MCF 10A (cell line): ENCODE data around the gene CHEK2. TPM values are rescaled to one million over a fixed set of nuclear protein-coding genes. Genes with fewer than 3 reads are reported as not detected.

ENCODE experiments used
- BruUV-seq: library from RNA; stranded (reverse); fragments of 400-500 nt; replicated peaks from 2 replicates; lab custom pipeline; 2021; lab: Mats Ljungman, UMichigan
- CTCF ChIA-PET: fragments of 300-600 bp; sonication (Branson Sonifier 250); formaldehyde crosslinking; extraction: SDS; loops from one replicate; lab custom pipeline; 2021; ENCODE audit warnings: antibody characterized with exemption, inconsistent platforms; lab: Yijun Ruan, JAX
- POLR2A ChIA-PET: fragments of 300-600, 350-650 bp; sonication (Branson Sonifier 250); formaldehyde crosslinking; extraction: SDS; loops from one replicate; lab custom pipeline; 2020; ENCODE audit warnings: antibody characterized with exemption, inconsistent platforms; lab: Yijun Ruan, JAX
- DNase-seq: peaks from one replicate; pipeline ENCODE4 v3.0.0-alpha.2; 2018; ENCODE audit not compliant: unreplicated experiment
- H3K27ac Mint-ChIP-seq: one replicate; pipeline ENCODE4 v1.8.0; 2022; ENCODE audit warnings: mild to moderate bottlenecking, low read depth, mixed read lengths; ENCODE audit not compliant: unreplicated experiment
- H3K27me3 Mint-ChIP-seq: one replicate; pipeline ENCODE4 v1.8.0; 2022; ENCODE audit warnings: mixed read lengths; ENCODE audit not compliant: insufficient read depth, unreplicated experiment
- H3K36me3 Mint-ChIP-seq: one replicate; pipeline ENCODE4 v1.8.0; 2022; ENCODE audit warnings: mild to moderate bottlenecking, moderate library complexity, mixed read lengths; ENCODE audit not compliant: insufficient read depth, unreplicated experiment
- H3K4me1 Mint-ChIP-seq: one replicate; pipeline ENCODE4 v1.8.0; 2022; ENCODE audit warnings: mixed read lengths; ENCODE audit not compliant: insufficient read depth, unreplicated experiment
- H3K4me3 Mint-ChIP-seq: one replicate; pipeline ENCODE4 v1.8.0; 2022; ENCODE audit warnings: mild to moderate bottlenecking, moderate library complexity, mixed read lengths; ENCODE audit not compliant: unreplicated experiment
- H3K9me3 Mint-ChIP-seq: one replicate; pipeline ENCODE4 v1.8.0; 2022; ENCODE audit warnings: mixed read lengths; ENCODE audit not compliant: unreplicated experiment
- CTCF ChIP-seq: fragments of 200-600 bp; IDR thresholded peaks from one replicate; pipeline ENCODE4 v1.8.0; 2022; ENCODE audit warnings: antibody characterized with exemption, mild to moderate bottlenecking; ENCODE audit not compliant: unreplicated experiment
- intact Hi-C: fragments of 100-400 bp; cut with micrococcal nuclease; formaldehyde crosslinking; loops from 2 replicates; pipeline ENCODE4 v1.14.1; 2022
- total RNA-seq: library from RNA; stranded (reverse); gene quantifications from 2 replicates; pipeline ENCODE4 v1.2.3, GENCODE V29; 2022

The CHEK2 gene
- total RNA-seq, 1 experiment from 2014 or later, result 18.8 TPM

DNA sequence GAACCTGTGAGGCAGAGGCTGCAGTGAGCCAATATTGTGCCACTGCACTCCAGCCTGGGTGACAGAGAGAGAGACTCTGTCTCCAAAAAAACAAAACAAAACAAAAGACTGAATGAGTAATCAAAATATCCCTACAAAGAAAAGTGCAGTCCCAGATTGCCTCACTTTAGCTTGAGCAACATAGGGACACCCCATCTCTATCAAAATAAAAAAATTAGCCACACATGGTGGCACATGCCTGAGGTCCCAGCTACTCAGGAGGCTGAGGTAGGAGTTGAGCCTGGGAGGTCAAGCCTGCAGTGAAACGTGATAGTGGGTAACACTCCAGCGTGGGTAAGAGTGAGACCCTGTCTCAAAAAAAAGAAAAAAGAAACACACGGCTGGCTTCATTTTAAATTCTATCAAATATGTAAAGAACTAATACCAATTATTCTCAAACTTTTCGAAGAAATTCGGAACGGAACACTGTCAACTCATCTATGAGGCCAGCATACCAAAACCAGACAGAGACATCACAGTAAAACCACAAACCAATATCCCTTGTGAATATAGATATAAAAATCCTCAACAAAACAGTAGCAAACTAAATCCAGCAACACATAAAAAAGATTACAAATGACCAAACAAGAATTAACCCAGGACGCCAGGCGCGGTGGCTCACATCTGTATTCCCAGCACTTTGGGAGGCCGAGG, 12.9 kb downstream of the CHEK2 start:
- no peak overlapping the region for H3K4me3 Mint-ChIP-seq
- H3K27me3 Mint-ChIP-seq, result no peaks in the 10 kb centered on the region
- peaks cover 53% of the 10 kb centered on the region for H3K36me3 Mint-ChIP-seq
- CTCF ChIA-PET, result no interaction called here
- DNase-seq, result peak; percentile 55
- TF ChIP-seq CTCF, result no peak
- POLR2A ChIA-PET, result interaction anchor here (0.8 to 1.4 kb wide), 3 partner anchors 17 to 87 kb away, joined by 3 read pairs; partner anchors contain the start of gene XBP1
- H3K9me3 Mint-ChIP-seq, result no peaks in the 10 kb centered on the region
- H3K27ac Mint-ChIP-seq, result peak overlapping the region; percentile 78
- intact Hi-C loops, result no loop called here
- H3K4me1 Mint-ChIP-seq, result peaks cover 11% of the 10 kb centered on the region
- no TSS peak for BruUV-seq

GRCh38 chr22:28728002-28728401, 13.6 kb downstream of the CHEK2 start:
- peaks cover 11% of the 10 kb centered on the region for H3K4me1 Mint-ChIP-seq
- no peaks in the 10 kb centered on the region for H3K9me3 Mint-ChIP-seq
- CTCF ChIA-PET, result no interaction called here
- peak overlapping the region; percentile 78 for H3K27ac Mint-ChIP-seq
- H3K27me3 Mint-ChIP-seq, result no peaks in the 10 kb centered on the region
- no TSS peak for BruUV-seq
- H3K4me3 Mint-ChIP-seq, result no peak overlapping the region
- H3K36me3 Mint-ChIP-seq, result peaks cover 53% of the 10 kb centered on the region
- TF ChIP-seq CTCF, result no peak
- DNase-seq, result no peak
- POLR2A ChIA-PET, result interaction anchor here (0.7 to 0.8 kb wide), 3 partner anchors 15 to 88 kb away, joined by 3 read pairs; no protein-coding TSS in a partner anchor
- intact Hi-C loops, result no loop called here

GRCh38 chr22:28718044-28718443, 23.6 kb downstream of the CHEK2 start:
- H3K4me3 Mint-ChIP-seq, result no peak overlapping the region
- ChIA-PET CTCF (interaction anchor here (0.9 kb wide), 1 partner anchor 117 kb away, joined by 3 read pairs; no protein-coding TSS in a partner anchor), POLR2A (no interaction called here)
- BruUV-seq, result no TSS peak
- H3K27ac Mint-ChIP-seq, result no peak overlapping the region
- H3K9me3 Mint-ChIP-seq, result no peaks in the 10 kb centered on the region
- no peak for DNase-seq
- peaks cover under 1% of the 10 kb centered on the region for H3K4me1 Mint-ChIP-seq
- intact Hi-C loops, result no loop called here
- no peak for TF ChIP-seq CTCF
- H3K27me3 Mint-ChIP-seq, result no peaks in the 10 kb centered on the region
- H3K36me3 Mint-ChIP-seq, result peaks cover 46% of the 10 kb centered on the region

DNA sequence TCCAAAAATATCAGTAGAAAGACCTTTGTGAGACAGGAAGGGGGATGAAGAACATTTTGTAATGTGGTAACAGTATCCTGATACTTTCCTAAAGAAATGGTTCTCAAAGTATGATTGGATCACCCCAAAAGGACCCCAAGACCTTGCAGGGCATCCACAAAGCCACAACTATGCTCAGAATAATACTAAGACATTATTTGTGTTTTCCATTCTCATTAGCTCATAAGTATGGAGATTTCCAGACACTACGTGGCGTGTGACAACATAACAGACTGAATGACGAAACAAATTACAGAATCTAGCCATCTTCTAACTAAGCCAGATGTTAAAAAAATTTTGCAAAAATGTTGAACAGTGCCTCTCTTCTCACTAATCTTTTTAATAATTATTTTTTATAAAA, 24.9 kb downstream of the CHEK2 start:
- BruUV-seq, result no TSS peak
- no peaks in the 10 kb centered on the region for H3K27me3 Mint-ChIP-seq
- CTCF ChIA-PET, result no interaction called here
- TF ChIP-seq CTCF, result no peak
- POLR2A ChIA-PET, result no interaction called here
- H3K36me3 Mint-ChIP-seq, result peaks cover 41% of the 10 kb centered on the region
- H3K4me1 Mint-ChIP-seq, result peaks cover 14% of the 10 kb centered on the region
- intact Hi-C loops, result no loop called here
- no peak for DNase-seq
- H3K4me3 Mint-ChIP-seq, result no peak overlapping the region
- H3K27ac Mint-ChIP-seq, result no peak overlapping the region
- H3K9me3 Mint-ChIP-seq, result no peaks in the 10 kb centered on the region
